Memory B cell (primary cell): ENCODE results near the gene AQP12A.
"Not testable (repeated sequence)": the region's sequence is repeated elsewhere in the genome, so short reads cannot be mapped to it uniquely, and the experiment has no call there.

Experiments
- ATAC-seq: fragments of 150-1000 bp; cut with Tn5 transposase; 2 replicates; pipeline ENCODE4 v1.10.0; 2021; ENCODE audit warnings: low read depth, mild to moderate bottlenecking, moderate library complexity
- DNase-seq, 2 donors: peaks; one replicate each; pipeline ENCODE4 v3.0.0; 2022; ENCODE audit warnings: low spot score in 2 of 2
- H3K27ac Mint-ChIP-seq: one replicate; pipeline ENCODE4 v1.8.0; 2022; ENCODE audit warnings: mild to moderate bottlenecking, moderate library complexity, mixed read lengths
- H3K27me3 Mint-ChIP-seq: one replicate; pipeline ENCODE4 v1.8.0; 2022; ENCODE audit warnings: mixed read lengths
- H3K36me3 Mint-ChIP-seq: one replicate; pipeline ENCODE4 v1.8.0; 2022; ENCODE audit warnings: mild to moderate bottlenecking, mixed read lengths
- H3K4me1 Mint-ChIP-seq: one replicate; pipeline ENCODE4 v1.8.0; 2022; ENCODE audit warnings: mixed read lengths
- H3K4me3 Mint-ChIP-seq: one replicate; pipeline ENCODE4 v1.8.0; 2022; ENCODE audit warnings: mild to moderate bottlenecking, moderate library complexity, mixed read lengths
- H3K9me3 Mint-ChIP-seq: one replicate; pipeline ENCODE4 v1.8.0; 2022; ENCODE audit warnings: mixed read lengths

The AQP12A gene

DNA sequence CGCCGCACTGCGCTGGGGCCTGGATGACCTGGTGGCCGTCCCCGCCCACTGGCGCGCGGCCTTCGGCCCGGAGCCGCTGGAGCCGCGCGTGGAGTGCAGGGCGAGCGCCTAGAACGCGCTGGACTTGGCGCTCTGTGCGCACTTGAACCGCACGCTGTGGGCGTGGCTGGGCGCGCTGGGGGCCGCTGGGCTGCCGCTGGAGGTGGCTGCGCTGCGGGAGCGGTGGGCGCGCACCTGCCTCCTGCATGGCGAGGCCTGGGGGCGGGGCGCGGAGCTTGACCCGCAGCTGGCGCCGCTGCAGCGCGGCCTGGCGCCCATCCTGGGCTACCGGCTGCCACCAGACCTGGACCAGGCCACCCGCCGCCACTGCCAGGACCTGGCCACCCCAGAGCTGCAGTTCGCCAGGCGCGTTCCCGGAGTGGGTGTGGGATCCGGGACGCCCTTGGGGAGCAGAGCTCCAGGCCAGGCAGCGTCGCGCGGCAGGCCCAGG lies 18.9 kb upstream of the AQP12A start:
- H3K36me3 Mint-ChIP-seq: no peaks in the 10 kb centered on the region
- no peak overlapping the region for H3K4me3 Mint-ChIP-seq
- H3K4me1 Mint-ChIP-seq: no peaks in the 10 kb centered on the region
- H3K27ac Mint-ChIP-seq: no peak overlapping the region
- H3K9me3 Mint-ChIP-seq: no peaks in the 10 kb centered on the region
- DNase-seq (no peak), ATAC-seq (no peak)
- H3K27me3 Mint-ChIP-seq: peaks cover 8% of the 10 kb centered on the region

DNA sequence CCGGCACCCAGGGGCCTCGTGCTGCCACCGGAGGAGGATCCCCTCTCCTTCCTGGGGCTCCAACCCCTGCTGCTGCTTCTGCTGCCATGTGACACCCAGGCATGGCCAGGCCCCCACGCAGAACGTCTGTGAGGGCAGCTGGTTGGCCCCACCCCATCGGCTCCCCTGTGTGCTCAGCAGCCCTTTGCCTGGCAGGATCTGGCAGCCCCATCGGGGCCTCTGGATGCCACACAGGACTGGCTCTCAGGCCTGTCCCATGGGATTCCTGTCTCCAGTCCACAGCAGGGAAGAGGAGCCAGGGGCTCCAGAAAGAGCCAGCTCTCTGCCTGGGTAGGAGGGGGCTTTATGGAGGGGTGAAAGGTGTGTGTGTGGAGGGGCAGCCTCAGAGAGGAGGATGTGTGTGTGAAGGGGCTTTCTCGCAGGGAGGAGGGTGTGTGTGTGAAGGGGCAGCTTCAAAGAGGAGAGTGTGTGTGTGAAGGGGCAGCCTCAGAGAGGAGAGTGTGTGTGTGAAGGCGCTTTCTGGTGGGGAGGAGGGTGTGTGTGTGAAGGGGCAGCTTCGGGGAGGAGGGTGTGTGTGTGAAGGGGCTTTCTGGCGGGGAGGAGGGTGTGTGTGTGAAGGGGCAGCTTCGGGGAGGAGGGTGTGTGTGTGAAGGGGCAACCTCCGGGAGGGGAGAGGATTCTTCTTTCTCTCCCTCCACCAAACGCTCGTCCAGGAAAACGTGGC lies 17.0 kb upstream of the AQP12A start:
- not testable (repeated sequence) for H3K9me3 Mint-ChIP-seq, H3K36me3 Mint-ChIP-seq, ATAC-seq, DNase-seq, H3K27me3 Mint-ChIP-seq, H3K27ac Mint-ChIP-seq, H3K4me3 Mint-ChIP-seq, H3K4me1 Mint-ChIP-seq

DNA sequence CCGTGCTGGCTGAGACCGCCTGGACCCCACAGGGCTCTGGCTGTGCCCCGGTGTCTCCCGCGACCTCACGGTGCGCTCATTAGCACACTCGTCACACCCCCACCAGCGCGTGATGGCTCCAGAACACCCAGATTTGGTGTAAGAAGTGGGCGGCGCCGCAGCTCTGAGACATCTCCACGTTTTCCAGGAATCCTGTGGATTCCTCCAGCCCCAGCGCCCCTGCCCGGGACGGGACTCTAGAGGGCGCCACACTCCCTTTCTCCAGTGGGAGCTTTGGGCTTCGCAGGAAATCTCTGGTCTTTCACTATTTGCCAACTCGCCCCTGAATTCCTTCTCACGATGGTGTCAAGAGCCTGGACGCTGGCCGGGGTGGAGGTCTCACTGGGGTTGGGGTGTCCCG lies 16.3 kb upstream of the AQP12A start:
- H3K27me3 Mint-ChIP-seq, ATAC-seq: not testable (repeated sequence)

DNA sequence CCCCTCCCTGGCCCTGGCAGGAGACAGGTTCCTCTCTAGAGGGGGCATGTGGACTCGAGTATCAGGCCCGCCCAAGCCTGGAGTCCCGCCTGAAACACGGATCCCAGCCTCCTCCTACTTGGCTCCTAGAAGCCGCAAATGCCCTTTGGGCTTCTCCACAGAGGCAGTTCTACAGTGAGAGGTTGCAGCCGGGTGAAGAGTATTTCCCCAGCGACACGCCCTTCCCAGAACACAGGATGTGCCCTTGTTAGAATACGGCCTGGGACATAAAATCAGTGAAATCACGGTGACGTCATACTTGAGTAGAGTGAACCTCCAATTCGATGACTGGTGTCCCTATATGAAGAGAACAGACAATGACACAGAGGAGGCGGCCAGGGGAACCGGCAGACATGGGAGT lies 13.6 kb upstream of the AQP12A start:
- not testable (repeated sequence) for H3K9me3 Mint-ChIP-seq, H3K4me3 Mint-ChIP-seq, ATAC-seq, DNase-seq, H3K27ac Mint-ChIP-seq, H3K27me3 Mint-ChIP-seq, H3K4me1 Mint-ChIP-seq, H3K36me3 Mint-ChIP-seq

More for the DNA sequence above, 16.3 kb upstream of the AQP12A start:
- DNase-seq, H3K4me1 Mint-ChIP-seq, H3K9me3 Mint-ChIP-seq, H3K27ac Mint-ChIP-seq, H3K36me3 Mint-ChIP-seq, H3K4me3 Mint-ChIP-seq: not testable (repeated sequence)

DNA sequence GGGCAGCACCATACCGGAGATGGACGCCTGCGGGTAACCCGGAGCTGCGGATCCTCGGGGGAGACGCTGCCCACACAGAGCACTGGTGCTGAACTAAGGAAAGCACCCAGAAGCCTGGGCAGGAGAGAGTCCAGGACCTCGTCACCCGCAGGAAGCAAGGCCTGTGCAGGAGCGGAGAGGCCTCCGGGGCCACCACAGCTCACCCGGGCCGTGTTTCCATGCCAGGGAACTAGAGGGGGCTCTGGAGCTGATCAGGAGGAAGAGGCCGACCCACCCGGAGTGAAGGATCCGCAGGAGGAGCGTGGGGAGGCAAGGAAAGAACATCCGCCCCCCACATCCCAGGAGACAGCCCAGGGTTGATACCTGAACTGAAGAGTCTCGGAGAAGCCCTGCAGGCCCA lies 12.8 kb upstream of the AQP12A start:
- H3K27me3 Mint-ChIP-seq, ATAC-seq, H3K27ac Mint-ChIP-seq, H3K36me3 Mint-ChIP-seq, DNase-seq, H3K4me3 Mint-ChIP-seq, H3K9me3 Mint-ChIP-seq, H3K4me1 Mint-ChIP-seq: not testable (repeated sequence)

DNA sequence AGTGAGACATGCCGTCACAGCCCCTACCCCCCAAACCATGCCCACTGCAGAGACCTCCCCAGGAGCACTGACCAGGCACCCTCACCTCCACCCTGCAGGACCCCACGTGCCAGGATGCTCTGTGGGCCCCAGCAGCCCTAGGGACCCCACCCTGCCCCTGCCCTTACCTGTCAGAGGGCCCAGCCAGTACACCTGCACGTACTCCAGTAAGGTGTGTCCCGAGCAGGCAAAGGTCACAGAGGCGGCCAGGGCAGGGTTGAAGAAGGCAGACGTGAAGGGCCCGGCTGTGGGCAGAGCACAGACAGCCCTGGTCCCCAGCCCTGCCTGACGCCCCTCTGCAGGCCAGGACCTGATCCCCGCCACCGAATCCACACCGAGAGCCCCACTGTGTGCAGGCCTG lies 11.5 kb upstream of the AQP12A start:
- ATAC-seq, H3K27ac Mint-ChIP-seq, H3K36me3 Mint-ChIP-seq: not testable (repeated sequence)

DNA sequence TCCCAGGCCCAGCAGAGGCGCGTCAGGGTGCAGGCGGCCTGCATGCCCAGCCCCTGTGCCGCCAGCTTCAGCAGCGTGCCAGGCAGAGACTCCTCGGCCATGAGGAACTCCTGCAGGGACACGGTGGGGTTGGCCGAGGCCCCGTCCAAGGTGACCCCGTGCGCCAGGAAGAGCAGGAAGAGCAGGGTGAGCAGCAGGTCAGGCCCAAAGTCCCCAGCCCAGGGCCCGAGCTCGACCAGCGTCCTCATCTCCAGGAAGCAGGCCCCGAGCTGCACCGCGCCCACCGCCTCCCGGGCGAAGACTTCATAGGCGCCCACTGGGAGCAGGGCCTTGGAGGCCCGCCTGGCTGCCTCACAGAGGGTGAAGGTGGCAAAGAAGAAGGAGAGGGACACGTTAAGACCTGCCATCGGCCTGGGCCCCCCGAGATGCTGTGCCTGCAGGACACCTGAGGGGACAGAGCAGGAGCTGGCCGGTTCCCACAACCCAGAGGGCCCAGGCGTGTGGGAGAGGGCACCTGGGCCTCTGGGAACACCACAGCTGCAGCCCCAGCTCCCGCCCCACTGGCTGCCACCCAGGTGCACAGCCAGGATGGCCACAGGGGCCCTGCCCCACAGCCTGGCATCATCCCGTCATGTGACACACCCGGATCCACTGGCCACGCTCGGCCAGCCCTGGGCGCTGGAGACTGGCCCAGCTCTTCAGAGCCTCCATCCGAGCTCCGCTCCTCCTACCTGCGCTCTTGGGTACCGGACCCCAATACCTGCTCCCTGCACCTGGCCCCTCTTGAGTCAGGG lies 9.0 kb upstream of the AQP12A start, which contains the start of gene AQP12B:
TSS of gene AQP12B (minus strand) at position 455 of the 794 bp plus-strand sequence. CDS start at position 407, 48 bp downstream.
- not testable (repeated sequence) for H3K9me3 Mint-ChIP-seq, DNase-seq, ATAC-seq, H3K4me3 Mint-ChIP-seq, H3K36me3 Mint-ChIP-seq, H3K27ac Mint-ChIP-seq, H3K4me1 Mint-ChIP-seq, H3K27me3 Mint-ChIP-seq

More for the DNA sequence above, 11.5 kb upstream of the AQP12A start:
- H3K4me1 Mint-ChIP-seq, H3K27me3 Mint-ChIP-seq, H3K9me3 Mint-ChIP-seq, H3K4me3 Mint-ChIP-seq, DNase-seq: not testable (repeated sequence)

DNA sequence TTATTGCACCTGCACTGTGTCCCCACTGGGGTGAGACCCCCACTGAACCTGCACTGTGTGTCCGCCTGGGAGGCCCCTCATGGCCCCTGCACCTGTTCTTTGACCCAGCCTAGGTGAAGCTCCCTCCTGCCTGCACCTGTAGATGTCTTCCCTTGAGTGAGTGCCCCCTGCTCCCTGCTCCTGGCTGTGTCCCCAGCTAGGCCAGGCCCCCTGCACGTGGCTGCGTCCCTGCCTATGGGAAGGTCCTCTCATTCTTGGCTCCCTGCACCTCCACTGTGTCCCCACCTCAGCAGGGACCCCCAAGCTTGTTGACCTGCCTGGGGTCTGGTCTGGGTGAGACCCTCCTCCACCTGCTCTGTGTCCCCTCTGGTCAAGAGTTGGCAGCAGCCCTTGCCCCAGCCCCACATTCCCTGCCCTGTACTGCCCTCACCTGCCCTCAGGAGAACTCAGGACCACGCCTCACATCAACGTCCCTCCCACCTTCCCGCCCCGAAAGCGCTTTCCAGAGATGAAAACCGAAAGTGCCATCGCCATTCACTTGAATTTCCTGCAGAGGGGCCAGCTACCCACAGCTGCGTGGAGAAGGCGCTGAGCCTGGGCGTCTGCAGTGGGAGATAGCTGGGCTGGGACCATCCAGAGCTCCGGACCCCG lies 8.2 kb upstream of the AQP12A start:
- not testable (repeated sequence) for H3K4me1 Mint-ChIP-seq, H3K36me3 Mint-ChIP-seq, H3K27me3 Mint-ChIP-seq, ATAC-seq, DNase-seq, H3K27ac Mint-ChIP-seq, H3K9me3 Mint-ChIP-seq, H3K4me3 Mint-ChIP-seq

DNA sequence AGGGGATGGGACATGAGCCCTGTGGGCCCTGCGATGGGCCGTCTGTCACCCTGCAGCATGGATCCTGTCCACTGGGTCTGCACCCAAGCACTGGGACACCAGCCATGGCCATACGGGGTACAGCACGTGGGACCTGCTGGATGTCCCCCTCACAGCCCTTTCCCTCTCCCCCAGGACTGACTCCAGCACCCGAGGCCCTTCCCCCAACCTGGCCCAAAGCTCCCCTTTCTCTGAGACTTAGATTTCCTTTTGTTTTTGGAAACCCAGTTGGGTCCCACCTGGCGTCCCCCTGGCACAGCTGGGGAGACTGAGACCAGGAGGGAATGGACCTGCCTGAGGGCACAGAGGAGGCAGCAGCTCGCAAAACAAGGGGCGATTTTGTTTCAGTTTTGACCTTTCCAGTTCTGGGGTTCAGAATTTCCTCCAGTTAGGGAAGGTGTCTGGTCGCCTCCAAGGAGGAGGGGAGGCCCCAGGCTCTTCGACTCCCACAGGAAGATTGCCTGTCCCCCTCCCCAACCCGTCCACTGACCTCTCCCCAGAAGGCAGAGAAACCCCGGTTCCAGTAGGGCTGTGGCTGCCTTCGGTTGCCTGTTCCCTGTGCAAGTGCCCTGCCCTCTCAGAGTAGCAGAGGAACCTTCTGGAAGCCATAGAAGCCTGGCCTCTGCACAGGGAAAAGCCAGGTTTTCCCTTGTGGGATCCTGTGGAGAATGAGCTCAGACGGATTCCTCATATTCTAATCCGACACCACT lies 7.5 kb upstream of the AQP12A start:
- not testable (repeated sequence) for DNase-seq, H3K4me3 Mint-ChIP-seq, H3K36me3 Mint-ChIP-seq, H3K9me3 Mint-ChIP-seq, H3K4me1 Mint-ChIP-seq, ATAC-seq, H3K27me3 Mint-ChIP-seq, H3K27ac Mint-ChIP-seq

DNA sequence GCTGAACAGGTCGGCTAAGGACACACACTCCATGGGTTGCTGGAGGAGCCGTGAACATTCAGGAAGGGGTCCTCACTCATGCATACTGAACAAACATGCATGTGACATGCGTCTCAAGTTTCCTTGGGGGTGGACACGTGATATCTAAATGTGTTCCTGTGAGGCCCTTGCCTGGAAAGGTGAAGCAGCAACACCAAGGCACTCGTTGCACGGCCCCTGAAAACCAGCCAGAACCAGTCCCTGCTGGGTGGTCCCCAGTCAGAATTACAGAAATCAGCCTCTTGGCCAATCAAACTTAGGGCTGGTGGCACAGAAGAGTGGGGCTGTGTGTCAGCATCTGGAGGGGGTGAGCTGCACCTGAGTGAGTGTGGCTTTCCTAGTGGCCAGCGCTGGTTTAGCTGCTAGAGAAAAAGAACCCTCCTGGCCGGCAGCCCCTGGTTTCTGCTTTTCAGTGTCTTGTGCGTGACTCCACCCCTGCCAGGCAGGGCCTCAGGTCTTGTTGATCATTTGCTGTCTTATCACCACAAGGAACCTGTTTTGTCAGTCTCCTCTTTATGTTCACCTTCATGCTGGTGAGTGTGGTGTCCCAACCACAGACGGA lies 5.8 kb upstream of the AQP12A start:
- no peak overlapping the region for H3K27ac Mint-ChIP-seq
- H3K4me1 Mint-ChIP-seq: peaks cover 3% of the 10 kb centered on the region
- H3K9me3 Mint-ChIP-seq: no peaks in the 10 kb centered on the region
- DNase-seq (no peak), ATAC-seq (no peak)
- H3K4me3 Mint-ChIP-seq: no peak overlapping the region
- no peaks in the 10 kb centered on the region for H3K36me3 Mint-ChIP-seq
- no peaks in the 10 kb centered on the region for H3K27me3 Mint-ChIP-seq

DNA sequence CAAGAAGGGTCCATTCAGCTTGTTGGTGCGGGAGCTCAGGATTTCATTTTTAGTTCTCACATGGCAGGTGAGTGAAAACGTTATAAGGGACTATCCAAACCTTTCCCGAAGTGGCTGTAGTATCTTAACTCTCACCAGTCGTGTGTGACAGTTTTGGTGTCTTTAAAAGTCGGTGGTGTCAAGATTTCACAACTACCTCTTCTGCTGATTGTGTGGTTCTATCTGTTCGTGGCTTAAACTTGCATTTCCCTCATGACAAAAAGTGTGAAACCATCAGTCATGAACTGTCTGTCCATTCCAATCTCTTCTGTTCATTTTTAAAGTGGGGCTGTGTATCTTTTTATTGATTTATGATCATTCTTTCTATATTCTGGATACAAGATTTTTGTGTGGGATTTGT lies 5.2 kb upstream of the AQP12A start:
- Mint-ChIP-seq H3K36me3 (no peaks in the 10 kb centered on the region), H3K27ac (no peak overlapping the region), H3K9me3 (no peaks in the 10 kb centered on the region), H3K27me3 (no peaks in the 10 kb centered on the region), H3K4me1 (peaks cover 3% of the 10 kb centered on the region), H3K4me3 (no peak overlapping the region)
- no peak for ATAC-seq
- no peak for DNase-seq

DNA sequence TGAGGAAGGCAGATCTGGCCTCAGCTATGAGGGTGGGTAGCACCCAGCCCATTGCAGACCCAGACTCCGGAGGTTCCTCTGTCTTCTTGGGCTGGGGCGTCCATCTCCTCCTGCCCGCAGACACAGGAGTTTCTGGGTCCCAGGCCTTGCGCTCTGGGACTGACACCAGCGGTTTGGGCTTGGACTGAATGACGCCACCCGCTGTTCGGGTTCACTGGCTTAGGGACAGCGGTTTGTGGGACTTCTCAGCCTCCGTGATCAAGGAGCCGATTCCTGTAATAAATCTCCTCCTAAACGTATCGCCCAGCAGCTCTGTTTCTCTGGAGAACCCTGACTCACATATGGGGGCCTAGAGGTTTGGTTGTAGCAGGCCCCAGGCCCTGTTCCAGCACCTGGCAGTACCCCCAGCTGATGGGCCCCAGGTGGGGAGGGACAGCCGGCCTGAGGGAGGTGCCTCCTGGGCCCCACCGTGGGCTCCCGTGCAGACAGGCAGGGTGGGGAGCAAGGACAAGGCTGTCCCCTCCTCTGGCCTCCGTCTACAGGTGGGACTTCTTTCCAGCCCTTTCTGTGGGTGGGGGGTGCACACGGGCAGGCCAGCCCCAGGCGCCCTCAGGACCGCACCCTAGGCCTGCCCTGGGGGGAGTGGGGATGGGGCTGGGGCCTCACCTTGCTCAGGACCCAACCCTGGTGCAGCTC lies 4.5 kb upstream of the AQP12A start:
- Mint-ChIP-seq H3K4me1 (peaks cover 3% of the 10 kb centered on the region), H3K27me3 (no peaks in the 10 kb centered on the region), H3K36me3 (no peaks in the 10 kb centered on the region), H3K9me3 (no peaks in the 10 kb centered on the region), H3K27ac (no peak overlapping the region), H3K4me3 (no peak overlapping the region)
- ATAC-seq (no peak), DNase-seq (no peak)
